ENCODE data around the gene MYO18A. TPM values are rescaled to one million over a fixed set of nuclear protein-coding genes. Genes with fewer than 3 reads are reported as not detected.

The MYO18A gene
- total and polyA plus RNA-seq, 11 donors = 83.5 to 340 (median 300) TPM

- ATAC-seq (no peak), DNase-seq (no peak)
- no peak for TF ChIP-seq POLR2A (IDR thresholded peaks at IDR 0.05)
- peaks cover 0 to 38% (median 15%) of the 10 kb centered on the region in 9 donors for H3K27me3 ChIP-seq
- WGBS, 4 donors = 29 to 44% (median 32%) methylated on average over 11 of the region's 11 CpGs
- H3K4me1 ChIP-seq = no peaks in the 10 kb centered on the region
- peaks cover 0 to 17% (median 9%) of the 10 kb centered on the region in 12 donors for H3K9me3 ChIP-seq
- H3K27ac ChIP-seq = no peak overlapping the region
- no peaks in the 10 kb centered on the region for H3K36me3 ChIP-seq
- H3K4me3 ChIP-seq = no peak overlapping the region
- intact Hi-C loops (cut with DNase I) = loop anchor here in 1 of 10 donors (5.0 kb wide), 1 partner anchor 45 kb away; no protein-coding TSS in a partner anchor
Observed at GRCh38 chr17:29032013-29032856, 148.0 kb downstream of the MYO18A start.

- no peaks in the 10 kb centered on the region for H3K4me1 ChIP-seq
- 54 to 60% (median 56%) methylated on average over 5 of the region's 5 CpGs for WGBS, 4 donors
- no peak overlapping the region for H3K27ac ChIP-seq
- peaks cover 0 to 36% (median 15%) of the 10 kb centered on the region in 9 donors for H3K27me3 ChIP-seq
- no peak overlapping the region for H3K4me3 ChIP-seq
- H3K36me3 ChIP-seq = no peaks in the 10 kb centered on the region
- intact Hi-C loops (cut with DNase I) = loop anchor here in 1 of 10 donors (5.0 kb wide), 1 partner anchor 44 kb away; no protein-coding TSS in a partner anchor
- TF ChIP-seq POLR2A (IDR thresholded peaks at IDR 0.05) = no peak
- no peak for TF ChIP-seq CTCF (IDR thresholded peaks at IDR 0.05)
- DNase-seq = no peak
- H3K9me3 ChIP-seq = peaks cover 0 to 17% (median 9%) of the 10 kb centered on the region in 12 donors
- no peak for ATAC-seq
Observed at GRCh38 chr17:29031488-29031887, 148.7 kb downstream of the MYO18A start.

- H3K27me3 ChIP-seq = peaks cover 3 to 33% (median 12%) of the 10 kb centered on the region in 9 donors
- 56 to 78% (median 72%) methylated on average over 6 of the region's 6 CpGs for WGBS, 4 donors
Observed at GRCh38 chr17:29024316-29024952, 155.8 kb downstream of the MYO18A start.

GRCh38 chr17:29022074-29022473 is 158.1 kb downstream of the MYO18A start:
- peaks cover 0 to 9% (median 4%) of the 10 kb centered on the region in 12 donors for H3K4me1 ChIP-seq
- H3K27me3 ChIP-seq = peaks cover 3 to 53% (median 13%) of the 10 kb centered on the region in 9 donors
- no peaks in the 10 kb centered on the region for H3K36me3 ChIP-seq
- 71 to 80% (median 77%) methylated on average over 7 of the region's 7 CpGs for WGBS, 4 donors
- intact Hi-C loops (cut with DNase I) = no loop called here
- TF ChIP-seq POLR2A (IDR thresholded peaks at IDR 0.05) (no peak), CTCF (IDR thresholded peaks at IDR 0.05) (no peak)
- no peak for ATAC-seq
- no peak for DNase-seq
- no peak overlapping the region for H3K4me3 ChIP-seq
- no peak overlapping the region for H3K27ac ChIP-seq
- H3K9me3 ChIP-seq = no peaks in the 10 kb centered on the region

More at GRCh38 chr17:29024316-29024952, 155.8 kb downstream of the MYO18A start:
- H3K9me3 ChIP-seq = no peaks in the 10 kb centered on the region
- H3K4me3 ChIP-seq = no peak overlapping the region
- H3K36me3 ChIP-seq = no peaks in the 10 kb centered on the region
- intact Hi-C loops (cut with DNase I) = no loop called here
- TF ChIP-seq CTCF (IDR thresholded peaks at IDR 0.05) (no peak), POLR2A (IDR thresholded peaks at IDR 0.05) (no peak)
- H3K4me1 ChIP-seq = peaks cover 0 to 9% (median 4%) of the 10 kb centered on the region in 12 donors
- no peak overlapping the region for H3K27ac ChIP-seq
- no peak for ATAC-seq
- no peak for DNase-seq
